ENCODE measurements around the gene HYI.

HYI gene

DNA sequence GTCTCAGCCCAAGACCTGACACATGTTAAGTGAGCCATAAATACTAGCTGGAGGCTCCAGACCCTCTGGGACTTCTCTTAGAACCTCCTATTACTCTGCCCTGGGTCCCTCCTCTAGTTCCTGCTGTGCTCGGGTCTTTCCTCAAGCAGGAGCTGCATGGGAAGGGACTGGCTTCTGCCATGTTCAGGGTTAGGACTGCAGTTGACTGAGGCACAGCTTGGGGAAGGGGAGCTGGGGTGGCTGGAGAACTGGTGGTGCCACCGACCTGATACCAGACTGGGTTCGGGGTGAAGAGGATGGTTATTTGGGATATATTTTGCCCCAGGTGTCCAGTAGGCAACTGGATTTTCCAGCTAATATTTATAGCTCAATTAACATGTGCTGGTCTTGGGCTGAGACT, 15.7 kb downstream of the HYI start:
- Histone ChIP-seq H3K36me3 (ENCODE audit: control insufficient read depth, insufficient read depth, low read length) (no peaks in the 10 kb centered on the region), H3K9ac (no peak overlapping the region), H2AFZ (no peak overlapping the region), H3K4me1 (peaks cover 2% of the 10 kb centered on the region), H3K4me2 (ENCODE audit: low read length) (no peak overlapping the region), H3K4me3 (ENCODE audit: low read depth, low read length) (no peak overlapping the region), H3K27me3 (ENCODE audit: control insufficient read depth, insufficient read depth, low read length) (no peaks in the 10 kb centered on the region), H3K79me2 (no peaks in the 10 kb centered on the region), H3K27ac (no peak overlapping the region), H3K9me3 (ENCODE audit: control insufficient read depth, low read length) (no peaks in the 10 kb centered on the region)
- TF ChIP-seq, protein P1, sequence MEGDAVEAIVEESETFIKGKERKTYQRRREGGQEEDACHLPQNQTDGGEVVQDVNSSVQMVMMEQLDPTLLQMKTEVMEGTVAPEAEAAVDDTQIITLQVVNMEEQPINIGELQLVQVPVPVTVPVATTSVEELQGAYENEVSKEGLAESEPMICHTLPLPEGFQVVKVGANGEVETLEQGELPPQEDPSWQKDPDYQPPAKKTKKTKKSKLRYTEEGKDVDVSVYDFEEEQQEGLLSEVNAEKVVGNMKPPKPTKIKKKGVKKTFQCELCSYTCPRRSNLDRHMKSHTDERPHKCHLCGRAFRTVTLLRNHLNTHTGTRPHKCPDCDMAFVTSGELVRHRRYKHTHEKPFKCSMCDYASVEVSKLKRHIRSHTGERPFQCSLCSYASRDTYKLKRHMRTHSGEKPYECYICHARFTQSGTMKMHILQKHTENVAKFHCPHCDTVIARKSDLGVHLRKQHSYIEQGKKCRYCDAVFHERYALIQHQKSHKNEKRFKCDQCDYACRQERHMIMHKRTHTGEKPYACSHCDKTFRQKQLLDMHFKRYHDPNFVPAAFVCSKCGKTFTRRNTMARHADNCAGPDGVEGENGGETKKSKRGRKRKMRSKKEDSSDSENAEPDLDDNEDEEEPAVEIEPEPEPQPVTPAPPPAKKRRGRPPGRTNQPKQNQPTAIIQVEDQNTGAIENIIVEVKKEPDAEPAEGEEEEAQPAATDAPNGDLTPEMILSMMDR (IDR thresholded peaks at IDR 0.05), result no peak

DNA sequence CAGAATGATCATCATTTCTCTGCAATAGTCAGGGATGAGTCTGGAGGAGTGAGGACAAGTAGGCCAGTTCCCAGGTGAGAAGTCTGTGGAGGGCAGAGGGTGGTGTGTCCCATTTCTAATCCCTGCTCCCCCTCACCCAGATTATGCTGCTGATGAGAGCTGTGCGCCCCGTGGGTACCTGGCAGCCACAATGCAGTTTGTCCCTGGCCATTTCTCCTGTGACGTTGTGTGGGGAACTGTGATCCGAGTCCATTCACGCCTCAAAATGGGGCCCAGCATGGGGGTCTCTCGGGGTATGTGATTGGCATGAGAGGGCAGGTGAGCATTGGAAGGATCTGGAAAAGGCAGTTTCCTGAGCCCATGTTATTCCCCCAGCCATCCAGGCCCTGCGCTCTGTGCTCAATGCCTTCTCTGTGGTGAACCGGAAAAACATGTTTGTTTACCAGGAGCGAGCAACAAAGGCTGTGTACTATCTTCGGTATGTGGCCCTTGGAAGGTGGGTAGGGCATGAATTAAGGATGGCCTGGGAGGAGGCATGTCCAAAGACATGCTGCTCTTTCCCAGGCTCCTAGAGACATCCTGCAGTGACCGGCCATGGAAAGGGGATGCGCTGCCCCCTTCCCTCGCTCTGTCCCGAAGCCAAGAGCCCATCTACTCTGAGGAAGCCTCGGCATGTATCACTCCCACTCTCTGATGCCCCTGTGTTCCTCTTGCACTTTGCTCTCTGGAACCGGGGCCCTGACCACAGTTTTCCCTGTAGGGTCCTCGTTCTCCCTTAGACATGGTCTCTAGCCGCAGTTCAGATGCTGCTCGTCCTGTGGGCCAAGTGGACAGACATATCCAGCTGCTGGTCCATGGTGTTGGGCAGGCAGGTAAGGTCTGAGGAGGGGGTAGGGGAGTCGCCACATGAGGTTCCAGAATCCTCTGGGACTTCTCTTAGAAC, 16.4 kb downstream of the HYI start:
- Histone ChIP-seq H3K79me2 (no peaks in the 10 kb centered on the region), H3K9ac (no peak overlapping the region), H2AFZ (no peak overlapping the region), H3K9me3 (ENCODE audit: control insufficient read depth, low read length) (no peaks in the 10 kb centered on the region), H3K27me3 (ENCODE audit: control insufficient read depth, insufficient read depth, low read length) (no peaks in the 10 kb centered on the region), H3K4me2 (ENCODE audit: low read length) (no peak overlapping the region), H3K4me3 (ENCODE audit: low read depth, low read length) (no peak overlapping the region), H3K36me3 (ENCODE audit: control insufficient read depth, insufficient read depth, low read length) (no peaks in the 10 kb centered on the region), H3K27ac (no peak overlapping the region), H3K4me1 (peaks cover 2% of the 10 kb centered on the region)
- TF ChIP-seq, protein P1 (IDR thresholded peaks at IDR 0.05), result no peak

DNA sequence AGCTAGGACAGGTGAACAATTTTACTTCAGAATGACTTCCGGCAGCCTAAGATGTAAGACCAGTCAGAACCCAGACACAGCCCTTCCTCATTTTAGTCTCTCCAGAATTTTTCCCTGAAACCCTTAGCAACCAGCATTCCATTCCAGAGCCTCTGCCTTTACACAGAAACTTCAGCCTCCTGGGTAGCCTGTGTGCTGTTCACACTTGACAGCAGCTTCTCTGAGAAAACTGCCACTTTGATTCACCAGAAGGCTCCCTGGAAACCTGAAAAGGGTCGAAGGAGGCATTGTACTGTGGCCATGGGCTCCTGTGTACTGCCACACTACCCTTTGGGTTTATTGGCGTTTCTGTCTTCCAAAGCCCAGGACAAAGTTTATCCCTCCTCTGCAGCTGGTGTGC, 17.4 kb downstream of the HYI start:
- H3K9ac ChIP-seq, result no peak overlapping the region
- H3K9me3 ChIP-seq (ENCODE audit: control insufficient read depth, low read length), result no peaks in the 10 kb centered on the region
- no peak overlapping the region for H3K27ac ChIP-seq
- TF ChIP-seq, protein P1 (IDR thresholded peaks at IDR 0.05), result no peak
- no peaks in the 10 kb centered on the region for H3K79me2 ChIP-seq
- H3K27me3 ChIP-seq (ENCODE audit: control insufficient read depth, insufficient read depth, low read length), result no peaks in the 10 kb centered on the region
- H3K4me1 ChIP-seq, result peaks cover 2% of the 10 kb centered on the region
- no peak overlapping the region for H3K4me3 ChIP-seq (ENCODE audit: low read depth, low read length)
- H2AFZ ChIP-seq, result no peak overlapping the region
- no peaks in the 10 kb centered on the region for H3K36me3 ChIP-seq (ENCODE audit: control insufficient read depth, insufficient read depth, low read length)
- peak overlapping the region; percentile 15 for H3K4me2 ChIP-seq (ENCODE audit: low read length)

DNA sequence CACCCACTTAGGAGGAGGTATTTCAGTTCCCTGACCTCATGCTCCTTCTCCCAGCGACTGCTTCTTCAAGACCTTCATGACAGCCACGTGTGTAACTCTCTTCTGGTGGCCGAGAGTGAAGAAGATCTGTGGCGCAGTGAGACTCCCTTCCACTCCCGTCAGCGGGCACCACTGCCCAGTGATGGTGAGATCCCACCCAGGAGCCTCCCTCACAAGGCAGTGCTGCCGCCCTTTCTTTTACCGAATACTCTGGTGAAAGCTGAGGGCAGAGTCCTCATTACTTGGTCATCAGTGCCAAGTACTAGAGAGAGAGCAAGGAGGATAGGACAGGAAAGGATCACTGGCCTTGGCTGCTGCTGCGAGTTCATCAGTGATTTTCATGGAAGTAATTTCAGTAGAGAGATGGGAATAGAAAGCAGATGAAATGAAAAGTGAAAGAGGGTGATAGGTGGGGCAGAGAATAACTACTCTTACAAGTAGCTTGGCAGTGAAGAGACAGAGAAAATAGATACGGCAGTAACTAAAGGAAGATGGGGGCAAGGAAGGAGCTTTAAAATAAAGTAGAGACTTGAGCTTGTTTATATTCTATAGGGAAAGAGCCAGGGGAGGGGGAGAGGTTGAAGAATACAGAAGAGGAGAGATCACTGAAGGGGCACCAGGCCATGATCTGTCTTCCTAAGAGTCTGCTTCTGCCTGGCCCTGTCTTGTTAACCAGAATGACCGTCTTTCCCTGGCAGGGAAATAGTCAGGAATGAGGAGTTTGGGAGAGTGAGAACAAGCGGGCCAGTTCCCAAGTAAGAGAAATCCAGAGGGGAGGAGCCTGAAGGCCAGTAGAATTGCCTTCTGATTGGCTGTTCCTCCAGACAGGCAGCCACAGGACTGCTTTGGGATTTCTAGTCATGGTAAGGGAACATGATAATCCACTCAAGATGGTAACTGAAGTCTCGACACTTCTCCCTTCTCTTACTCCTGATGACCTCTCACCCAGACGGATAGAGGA, 18.3 kb downstream of the HYI start:
- peak overlapping the region; percentile 15 for H3K4me2 ChIP-seq (ENCODE audit: low read length)
- H3K4me3 ChIP-seq (ENCODE audit: low read depth, low read length), result no peak overlapping the region
- H3K36me3 ChIP-seq (ENCODE audit: control insufficient read depth, insufficient read depth, low read length), result no peaks in the 10 kb centered on the region
- H3K9me3 ChIP-seq (ENCODE audit: control insufficient read depth, low read length), result no peaks in the 10 kb centered on the region
- H3K4me1 ChIP-seq, result peaks cover 2% of the 10 kb centered on the region
- no peak overlapping the region for H2AFZ ChIP-seq
- no peaks in the 10 kb centered on the region for H3K79me2 ChIP-seq
- no peak overlapping the region for H3K27ac ChIP-seq
- H3K27me3 ChIP-seq (ENCODE audit: control insufficient read depth, insufficient read depth, low read length), result no peaks in the 10 kb centered on the region
- TF ChIP-seq, protein P1 (IDR thresholded peaks at IDR 0.05), result no peak
- no peak overlapping the region for H3K9ac ChIP-seq

All from parathyroid adenoma (tissue), 2 donors.